Measurements from ENCODE around the gene ROR2. TPM values are rescaled to one million over a fixed set of nuclear protein-coding genes. Genes with fewer than 3 reads are reported as not detected.

The ROR2 gene
- total RNA-seq, 1 donor from 2014 or later: not detected

GRCh38 chr9:91948597-91949391 is 1.2 kb downstream of the ROR2 start:
- DNase-seq (ENCODE audit: low read depth, low spot score): no peak

GRCh38 chr9:91948101-91948596 is 1.9 kb downstream of the ROR2 start:
- no peak for DNase-seq (ENCODE audit: low read depth, low spot score)

DNA sequence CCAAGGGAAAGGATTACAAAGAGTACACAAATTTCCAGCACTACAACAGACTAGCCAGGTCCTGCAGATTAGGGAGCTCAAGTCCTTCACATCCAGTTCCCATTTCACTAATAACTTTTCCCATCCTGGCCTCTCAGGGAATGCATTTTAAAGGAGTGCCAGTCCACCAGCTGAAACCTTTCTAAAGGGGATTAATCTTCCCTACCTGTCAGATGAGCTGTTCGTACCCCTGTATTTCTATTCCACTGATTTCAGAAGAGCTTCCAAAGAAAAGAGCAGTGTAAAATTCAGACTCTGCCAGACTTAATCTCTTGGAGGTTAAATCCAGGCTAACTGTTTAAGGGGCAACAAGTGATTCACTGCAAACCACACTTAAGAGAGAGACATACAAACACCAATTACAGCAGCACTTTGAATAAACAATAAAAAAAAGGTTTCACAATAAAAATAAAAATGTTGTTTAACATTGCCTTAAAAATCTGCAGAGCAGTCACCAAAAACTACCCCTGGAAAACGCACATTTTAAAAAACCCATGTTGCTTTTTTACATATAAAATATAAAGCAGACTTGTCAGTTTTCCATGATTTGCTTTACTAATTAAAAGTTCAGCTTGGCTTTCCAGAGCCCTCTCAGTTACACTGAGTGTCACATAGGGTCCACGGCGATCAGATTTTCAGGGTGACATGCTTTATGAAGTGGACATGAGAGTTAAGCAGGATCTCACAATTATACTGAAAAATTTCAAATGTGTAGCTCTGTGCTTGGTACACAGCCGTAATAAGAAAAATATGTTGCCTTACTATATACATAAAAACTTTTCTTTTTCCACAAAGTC is 3.2 kb downstream of the ROR2 start:
- no peak for DNase-seq (ENCODE audit: low read depth, low spot score)

GRCh38 chr9:91946196-91946595 is 3.8 kb downstream of the ROR2 start:
- DNase-seq (ENCODE audit: low read depth, low spot score): no peak

- no peak for DNase-seq (ENCODE audit: low read depth, low spot score)
Observed at GRCh38 chr9:91945277-91946085, 4.5 kb downstream of the ROR2 start.

DNA sequence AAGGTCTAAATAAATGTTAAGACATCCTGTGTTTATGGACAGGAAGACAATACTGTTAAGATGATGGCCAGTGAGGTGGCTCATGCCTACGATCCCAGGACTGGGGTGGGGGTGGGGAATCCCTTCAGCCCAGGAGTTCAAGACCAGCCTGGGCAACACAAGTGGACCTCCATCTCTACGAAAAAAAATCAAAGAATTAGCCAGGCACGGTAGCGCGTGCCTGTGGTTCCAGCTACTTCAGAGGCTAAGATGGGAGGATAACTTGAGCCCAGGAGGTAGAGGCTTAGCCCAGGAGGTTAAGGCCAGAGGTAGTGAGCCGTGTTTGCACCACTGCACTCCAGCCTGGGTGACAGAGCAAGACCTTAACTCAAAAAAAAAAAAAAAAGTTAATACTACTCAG is 5.3 kb downstream of the ROR2 start:
- no peak for DNase-seq (ENCODE audit: low read depth, low spot score)

GRCh38 chr9:91943478-91944470 is 6.3 kb downstream of the ROR2 start:
- no peak for DNase-seq (ENCODE audit: low read depth, low spot score)

GRCh38 chr9:91942201-91942600 is 7.8 kb downstream of the ROR2 start:
- no peak for DNase-seq (ENCODE audit: low read depth, low spot score)

- no peak for DNase-seq (ENCODE audit: low read depth, low spot score)
Observed at GRCh38 chr9:91939978-91940377, 10.1 kb downstream of the ROR2 start.

GRCh38 chr9:91937727-91938126 is 12.3 kb downstream of the ROR2 start:
- no peak for DNase-seq (ENCODE audit: low read depth, low spot score)

- no peak for DNase-seq (ENCODE audit: low read depth, low spot score)
Observed at GRCh38 chr9:91937056-91937455, 13.0 kb downstream of the ROR2 start.

- no peak for DNase-seq (ENCODE audit: low read depth, low spot score)
Observed at GRCh38 chr9:91935805-91936514, 14.1 kb downstream of the ROR2 start.

GRCh38 chr9:91935066-91935749 is 14.8 kb downstream of the ROR2 start:
- DNase-seq (ENCODE audit: low read depth, low spot score): no peak

GRCh38 chr9:91934654-91935053 is 15.4 kb downstream of the ROR2 start:
- DNase-seq (ENCODE audit: low read depth, low spot score): no peak

DNA sequence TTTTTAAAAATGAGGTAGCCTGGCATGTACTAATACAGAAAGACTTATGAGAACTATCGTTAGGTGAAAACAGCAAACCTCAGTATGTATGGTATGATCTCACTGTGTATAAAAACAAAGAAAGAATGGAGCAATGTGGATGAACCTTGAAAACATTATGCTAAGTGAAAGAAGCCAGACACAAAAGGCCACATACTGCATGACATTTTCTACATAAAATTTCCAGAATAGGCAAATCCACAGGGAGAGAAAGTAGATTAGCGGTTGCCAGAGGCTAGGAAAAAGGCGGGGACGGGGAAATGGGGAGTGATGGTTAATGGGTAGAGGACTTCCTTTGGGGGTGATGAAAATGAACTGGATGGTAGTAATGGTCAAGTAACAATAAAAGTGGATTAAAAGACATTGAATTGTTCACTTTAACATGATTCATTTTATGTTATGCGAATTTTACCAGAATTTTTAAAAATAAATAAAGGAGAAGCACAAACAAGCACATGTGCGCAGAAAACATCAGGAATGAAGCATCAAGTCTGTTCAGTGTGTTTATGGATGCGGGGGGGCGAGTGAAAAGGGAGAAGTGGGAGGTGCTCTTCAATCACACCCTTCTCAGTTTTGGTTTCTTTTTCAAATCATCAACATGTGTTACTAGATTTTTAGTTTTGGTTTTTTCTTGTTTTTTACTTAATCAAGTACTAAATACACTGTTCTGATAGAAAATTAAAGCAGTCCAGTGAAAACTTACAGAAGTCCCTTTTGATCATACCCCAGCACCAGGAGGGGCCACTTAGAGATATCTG is 16.3 kb downstream of the ROR2 start:
- no peak for DNase-seq (ENCODE audit: low read depth, low spot score)

- DNase-seq (ENCODE audit: low read depth, low spot score): no peak
Observed at GRCh38 chr9:91930475-91930874, 19.6 kb downstream of the ROR2 start.

GRCh38 chr9:91929331-91929730 is 20.7 kb downstream of the ROR2 start:
- no peak for DNase-seq (ENCODE audit: low read depth, low spot score)

DNA sequence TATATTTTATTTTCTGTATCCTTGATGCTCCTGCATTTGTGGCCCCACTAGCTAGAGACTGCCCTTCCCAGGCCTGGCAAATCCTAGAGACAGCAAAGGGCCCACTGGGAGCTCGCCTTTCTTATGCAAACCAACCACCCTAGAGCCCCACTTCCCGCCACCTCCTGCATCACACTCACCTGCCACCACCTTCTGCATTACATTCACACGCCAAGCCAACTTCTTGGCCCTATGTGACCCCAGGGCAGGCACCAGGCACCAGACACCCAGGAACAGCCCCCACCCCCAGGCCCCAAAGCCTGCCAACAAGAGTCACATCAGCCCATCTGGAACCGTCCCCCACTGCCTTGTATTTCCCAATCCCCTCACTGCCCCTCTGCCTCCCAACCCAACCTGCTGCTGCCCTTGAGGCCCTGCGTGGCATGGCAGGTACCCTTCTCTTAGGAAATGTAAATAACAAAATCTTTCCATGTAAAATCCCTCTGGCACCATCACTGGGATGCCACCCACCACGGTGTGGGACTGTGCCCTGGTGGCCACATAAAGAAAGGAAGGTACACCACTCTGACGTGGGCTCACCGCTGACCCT is 22.0 kb downstream of the ROR2 start:
- DNase-seq (ENCODE audit: low read depth, low spot score): no peak

Measured in pulmonary artery endothelial cell (primary cell).